OCI-LY7 (cell line): ENCODE results near the gene LTK.

Experiments
- CTCF ChIP-seq: fragments of 200-600 bp; sonication (generic); conservative IDR thresholded peaks from 2 replicates; pipeline ENCODE4 v1.5.1; 2014; ENCODE audit warnings: mild to moderate bottlenecking, antibody characterized with exemption, low read length, moderate library complexity, mixed read lengths
- EZH2phosphoT487 ChIP-seq: fragments of 200-600 bp; sonication (generic); IDR thresholded peaks from 2 replicates; pipeline ENCODE4 v1.6.1; 2018; ENCODE audit warnings: low read depth, borderline replicate concordance, mild to moderate bottlenecking, mixed run types, antibody characterized with exemption, low read length, moderate library complexity, mixed read lengths

DNA sequence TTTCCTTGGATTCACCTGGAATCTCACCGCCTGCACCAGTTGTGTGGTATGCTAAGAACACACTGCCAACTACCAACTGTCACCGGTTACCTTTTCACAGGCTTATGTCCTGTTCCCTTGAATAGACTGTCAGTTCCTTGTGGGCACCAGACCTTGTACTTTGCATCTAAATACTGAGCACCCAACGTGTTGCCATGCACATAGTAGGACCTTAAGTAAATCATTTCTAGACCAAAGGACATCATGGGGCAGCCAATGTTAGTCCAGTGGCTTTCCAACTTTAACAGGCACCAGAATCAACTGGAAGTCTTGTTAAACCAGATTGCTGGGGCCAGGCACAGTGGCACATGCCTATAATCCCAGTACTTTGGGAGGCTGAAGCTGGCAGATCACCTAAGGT lies 31.6 kb upstream of the LTK start:
- TF ChIP-seq CTCF = no peak
- TF ChIP-seq EZH2phosphoT487 = no peak
